ENCODE data around the gene MCAM. TPM values are rescaled to one million over a fixed set of nuclear protein-coding genes. Genes with fewer than 3 reads are reported as not detected.
A peak's percentile ranks its signal among the peaks of the same experiment; 100 is the strongest.

The MCAM gene
- total RNA-seq, 4 donors from 2014 or later: 613 to 1,211 (median 746) TPM

DNA sequence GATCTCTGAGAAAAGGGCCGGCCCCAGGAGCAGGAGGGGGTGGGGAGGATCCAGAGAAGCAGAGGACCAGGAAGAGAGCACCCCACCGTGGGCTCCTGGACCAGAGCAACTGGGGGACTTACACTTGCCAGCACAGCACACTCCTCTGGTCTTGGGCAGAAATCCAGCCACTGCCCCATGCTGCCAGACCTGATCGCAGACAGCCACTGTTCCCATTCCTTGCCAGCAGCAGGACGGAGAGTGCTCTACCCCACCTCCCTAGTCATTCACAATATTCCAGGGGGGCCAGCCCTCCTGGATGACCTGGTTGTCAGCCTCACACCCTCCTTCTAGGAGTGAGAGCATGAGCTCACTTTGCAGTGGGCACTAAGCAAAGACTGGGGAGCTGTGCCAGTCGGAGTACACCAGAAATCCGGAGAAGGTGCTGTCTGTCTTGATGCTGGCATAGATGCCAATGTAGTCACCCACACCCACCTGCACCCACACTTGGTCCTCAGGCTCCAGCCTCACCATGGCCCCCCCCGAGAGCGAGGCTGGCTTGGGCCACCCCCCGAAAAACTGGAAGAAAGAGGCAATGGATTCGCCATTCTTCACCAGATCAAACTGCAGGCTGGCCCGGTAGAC, 22.1 kb upstream of the MCAM start:
- TF ChIP-seq, protein P1, sequence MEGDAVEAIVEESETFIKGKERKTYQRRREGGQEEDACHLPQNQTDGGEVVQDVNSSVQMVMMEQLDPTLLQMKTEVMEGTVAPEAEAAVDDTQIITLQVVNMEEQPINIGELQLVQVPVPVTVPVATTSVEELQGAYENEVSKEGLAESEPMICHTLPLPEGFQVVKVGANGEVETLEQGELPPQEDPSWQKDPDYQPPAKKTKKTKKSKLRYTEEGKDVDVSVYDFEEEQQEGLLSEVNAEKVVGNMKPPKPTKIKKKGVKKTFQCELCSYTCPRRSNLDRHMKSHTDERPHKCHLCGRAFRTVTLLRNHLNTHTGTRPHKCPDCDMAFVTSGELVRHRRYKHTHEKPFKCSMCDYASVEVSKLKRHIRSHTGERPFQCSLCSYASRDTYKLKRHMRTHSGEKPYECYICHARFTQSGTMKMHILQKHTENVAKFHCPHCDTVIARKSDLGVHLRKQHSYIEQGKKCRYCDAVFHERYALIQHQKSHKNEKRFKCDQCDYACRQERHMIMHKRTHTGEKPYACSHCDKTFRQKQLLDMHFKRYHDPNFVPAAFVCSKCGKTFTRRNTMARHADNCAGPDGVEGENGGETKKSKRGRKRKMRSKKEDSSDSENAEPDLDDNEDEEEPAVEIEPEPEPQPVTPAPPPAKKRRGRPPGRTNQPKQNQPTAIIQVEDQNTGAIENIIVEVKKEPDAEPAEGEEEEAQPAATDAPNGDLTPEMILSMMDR (IDR thresholded peaks at IDR 0.05): no peak
- ATAC-seq (ENCODE audit: low FRiP score) (no peak), DNase-seq (ENCODE audit: low spot score) (no peak)

DNA sequence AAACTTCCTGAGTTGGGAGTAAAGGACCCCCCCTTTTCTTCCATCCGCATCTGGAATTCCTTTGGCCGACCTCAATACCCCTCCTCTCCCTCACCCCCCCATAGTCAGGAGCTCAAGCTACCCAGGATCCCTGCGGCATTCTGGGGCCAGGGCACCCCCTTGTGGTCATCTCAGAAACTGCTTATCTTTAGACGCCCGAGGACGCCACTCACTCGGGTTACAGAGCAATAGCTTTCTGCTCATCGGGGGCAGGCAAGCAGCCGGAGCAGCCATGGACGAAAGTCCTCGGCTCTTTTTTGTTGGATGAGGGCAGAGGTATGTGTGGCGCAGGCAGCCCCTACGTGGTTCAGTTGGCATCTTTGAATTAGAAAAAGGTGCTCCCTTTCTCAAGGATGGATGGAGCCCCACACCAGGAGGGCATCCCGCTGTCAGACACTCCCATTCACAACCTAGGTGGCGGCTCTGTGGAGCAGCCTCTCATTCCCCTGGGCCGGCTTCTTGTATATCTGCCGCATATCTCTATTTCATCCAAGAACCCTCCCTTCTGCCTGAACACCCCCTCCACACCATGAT, 21.5 kb upstream of the MCAM start:
- no peak for DNase-seq (ENCODE audit: low spot score)
- ATAC-seq (ENCODE audit: low FRiP score): peak; percentile 34
- TF ChIP-seq, protein P1 (IDR thresholded peaks at IDR 0.05): peak in 1 of 3 donors; percentile 40

DNA sequence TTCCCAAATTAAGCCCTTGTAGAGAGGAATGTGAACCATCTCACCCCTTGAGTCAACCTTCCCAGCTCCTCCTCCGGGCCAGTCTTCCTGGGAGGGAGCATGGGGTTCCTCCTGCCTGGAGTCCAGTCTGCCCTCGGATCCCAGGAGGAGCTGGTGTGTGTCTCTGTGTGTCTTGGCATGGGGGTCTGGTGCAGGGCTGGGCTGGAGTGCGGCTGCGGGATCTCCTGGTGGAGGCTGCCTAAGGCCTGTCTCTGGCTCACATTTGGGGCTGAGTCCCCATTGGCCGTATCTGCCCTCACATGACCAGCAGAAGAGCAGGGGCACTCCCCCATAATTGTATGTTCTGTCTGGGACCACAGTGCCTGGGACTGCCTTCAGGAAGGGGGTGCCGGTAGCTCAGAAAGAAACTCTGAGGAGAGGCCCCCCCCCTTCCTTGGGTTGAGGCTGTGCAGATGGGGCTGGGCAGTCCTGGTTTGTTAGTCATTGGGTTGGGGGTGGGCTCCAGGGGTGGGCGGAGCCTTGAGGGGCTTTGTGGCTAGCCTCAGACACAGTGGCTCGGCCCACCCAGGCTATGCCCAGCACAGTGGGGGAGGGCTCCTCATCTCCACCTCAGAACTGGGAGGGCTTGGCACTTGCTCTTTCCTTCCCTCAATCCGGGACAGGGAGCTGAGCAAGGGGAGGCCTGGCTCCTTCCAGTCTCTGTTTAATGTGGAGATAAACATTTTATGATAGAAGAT, 20.8 kb upstream of the MCAM start:
- DNase-seq (ENCODE audit: low spot score): no peak
- no peak for ATAC-seq (ENCODE audit: low FRiP score)
- TF ChIP-seq, protein P1 (IDR thresholded peaks at IDR 0.05): no peak

DNA sequence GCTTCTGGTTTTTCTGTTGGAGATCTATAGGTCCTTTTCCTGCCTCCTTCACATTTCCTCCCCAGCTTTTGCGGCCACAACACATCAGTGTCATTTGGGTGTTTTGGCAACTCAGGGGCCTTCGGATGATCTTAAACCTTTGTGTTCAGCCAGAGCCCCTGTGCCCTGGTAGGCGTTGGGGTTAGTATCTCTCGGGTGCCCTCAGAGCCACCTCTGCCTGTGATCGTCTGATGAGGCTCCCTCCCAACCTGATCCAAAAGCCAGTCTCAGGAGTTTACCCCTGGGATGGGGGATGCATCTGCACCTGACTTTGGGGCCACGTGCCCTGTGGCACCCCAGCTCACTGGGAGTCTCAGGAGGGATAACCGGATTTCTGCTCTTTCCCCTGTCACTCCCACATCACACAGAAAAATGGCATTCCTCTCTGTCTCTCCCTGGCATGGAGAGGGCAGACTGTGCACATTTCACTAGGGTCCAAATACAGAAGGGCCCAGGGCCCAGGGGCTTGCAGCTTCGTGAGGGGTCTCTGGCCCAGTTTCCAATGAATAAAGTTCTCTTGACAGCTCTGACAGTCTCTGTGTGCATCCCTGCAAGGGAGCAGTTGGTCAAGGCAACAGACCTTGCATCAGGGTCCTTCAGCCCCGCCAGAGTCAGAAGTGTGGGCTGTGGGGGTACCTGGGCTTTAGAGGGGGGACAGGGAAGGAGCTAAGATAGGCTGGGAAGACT, 20.0 kb upstream of the MCAM start:
- TF ChIP-seq, protein P1 (IDR thresholded peaks at IDR 0.05): no peak
- ATAC-seq (ENCODE audit: low FRiP score): no peak
- DNase-seq (ENCODE audit: low spot score): no peak

DNA sequence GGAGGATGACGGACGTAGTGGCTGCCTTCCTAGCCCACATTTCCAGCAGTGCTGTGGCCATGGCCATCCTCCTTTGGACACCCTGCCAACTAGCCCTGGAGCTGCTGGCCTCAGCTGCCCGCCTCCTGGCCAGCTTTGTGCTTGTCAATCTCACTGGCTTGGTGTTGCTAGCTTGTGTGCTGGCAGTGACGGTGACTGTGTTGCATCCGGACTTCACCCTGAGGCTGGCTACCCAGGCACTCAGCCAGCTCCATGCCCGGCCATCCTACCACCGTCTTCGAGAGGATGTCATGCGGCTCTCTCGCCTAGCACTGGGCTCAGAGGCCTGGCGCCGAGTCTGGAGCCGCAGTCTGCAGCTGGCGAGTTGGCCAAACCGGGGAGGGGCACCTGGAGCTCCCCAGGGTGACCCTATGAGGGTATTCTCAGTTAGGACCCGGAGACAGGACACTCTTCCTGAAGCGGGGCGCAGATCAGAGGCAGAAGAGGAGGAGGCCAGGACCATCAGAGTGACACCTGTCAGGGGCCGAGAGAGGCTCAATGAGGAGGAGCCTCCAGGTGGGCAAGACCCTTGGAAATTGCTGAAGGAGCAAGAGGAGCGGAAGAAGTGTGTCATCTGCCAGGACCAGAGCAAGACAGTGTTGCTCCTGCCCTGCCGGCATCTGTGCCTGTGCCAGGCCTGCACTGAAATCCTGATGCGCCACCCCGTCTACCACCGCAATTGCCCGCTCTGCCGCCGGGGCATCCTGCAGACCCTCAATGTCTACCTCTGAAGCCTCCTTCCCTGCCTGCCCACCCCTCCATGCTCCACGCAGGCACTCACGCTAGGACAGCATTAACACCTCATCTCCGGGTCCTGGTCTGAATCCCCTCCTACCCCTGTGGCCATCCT, 19.0 kb upstream of the MCAM start:
- no peak for ATAC-seq (ENCODE audit: low FRiP score)
- TF ChIP-seq, protein P1 (IDR thresholded peaks at IDR 0.05): no peak
- no peak for DNase-seq (ENCODE audit: low spot score)

DNA sequence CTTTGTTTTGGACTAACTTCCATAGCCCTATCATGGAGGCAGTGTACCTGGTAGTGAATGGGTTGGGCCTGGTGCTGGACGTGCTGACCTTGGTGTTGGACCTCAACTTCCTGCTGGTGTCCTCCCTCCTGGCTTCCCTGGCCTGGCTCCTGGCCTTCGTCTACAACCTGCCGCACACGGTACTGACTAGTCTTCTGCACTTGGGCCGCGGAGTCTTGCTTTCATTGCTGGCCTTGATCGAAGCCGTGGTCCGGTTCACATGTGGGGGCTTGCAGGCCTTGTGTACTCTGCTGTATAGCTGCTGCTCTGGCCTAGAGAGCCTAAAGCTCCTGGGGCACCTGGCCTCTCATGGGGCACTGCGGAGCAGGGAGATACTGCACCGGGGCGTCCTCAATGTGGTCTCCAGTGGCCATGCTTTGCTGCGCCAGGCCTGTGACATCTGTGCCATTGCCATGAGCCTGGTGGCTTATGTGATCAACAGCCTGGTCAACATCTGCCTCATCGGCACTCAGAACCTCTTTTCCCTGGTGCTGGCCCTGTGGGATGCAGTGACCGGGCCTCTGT, 18.2 kb upstream of the MCAM start:
- DNase-seq (ENCODE audit: low spot score) (no peak), ATAC-seq (ENCODE audit: low FRiP score) (no peak)
- TF ChIP-seq, protein P1 (IDR thresholded peaks at IDR 0.05): no peak
